Right atrium auricular region (tissue), 2 donors: ENCODE measurements around the gene PLCH2. TPM values are rescaled to one million over a fixed set of nuclear protein-coding genes. Genes with fewer than 3 reads are reported as not detected.

ENCODE experiments used
- DNase-seq: peaks from one replicate; pipeline ENCODE4 v3.0.0-alpha.2; 2019; ENCODE audit warnings: low spot score
- H3K27ac ChIP-seq, 2 donors: fragments of 200-600 bp; sonication (generic); 1 replicate in 1 of 2; 2 replicates in 1 of 2; pipeline ENCODE4 v1.5.1; 2016 to 2019
- H3K27me3 ChIP-seq, 2 donors: fragments of 200-600 bp; sonication (generic); one replicate each; pipeline versions ENCODE4 v1.5.1 to v1.6.0; 2017 to 2019
- H3K36me3 ChIP-seq: fragments of 200-600 bp; sonication (generic); one replicate; pipeline ENCODE4 v1.5.1; 2016
- H3K4me1 ChIP-seq, 2 donors: fragments of 200-600 bp; sonication (generic); one replicate each; pipeline versions ENCODE4 v1.5.1 to v1.6.0; 2017 to 2019
- H3K4me3 ChIP-seq, 2 donors: fragments of 200-600 bp; sonication (generic); 1 replicate in 1 of 2; 2 replicates in 1 of 2; pipeline ENCODE4 v1.5.1; 2017 to 2019; ENCODE audit warnings: mild to moderate bottlenecking in 1 of 2, moderate library complexity in 1 of 2
- H3K9me3 ChIP-seq, 2 donors: fragments of 200-600 bp; sonication (generic); one replicate each; pipeline ENCODE4 v1.5.1; 2019
- CTCF ChIP-seq, 2 donors: fragments of 200-600 bp; sonication (generic); IDR thresholded peaks; one replicate each; pipeline ENCODE4 v1.5.1; 2019; ENCODE audit warnings: antibody characterized with exemption in 2 of 2
- total RNA-seq, 2 donors: library from RNA; depleted of rRNA; stranded (reverse); fragments of >200 nt; gene quantifications; one replicate each; pipeline ENCODE4 v1.1.0, GENCODE V29; 2016

The PLCH2 gene
- total RNA-seq, 2 donors from 2014 or later: 0.12 TPM; not detected in 1

- DNase-seq: no peak
- no peaks in the 10 kb centered on the region for H3K27me3 ChIP-seq
Measured at GRCh38 chr1:2493691-2494322, 17.7 kb downstream of the PLCH2 start.

GRCh38 chr1:2494323-2494693, 18.2 kb downstream of the PLCH2 start:
- no peak for TF ChIP-seq CTCF (IDR thresholded peaks at IDR 0.05)
- Histone ChIP-seq H3K27me3 (no peaks in the 10 kb centered on the region), H3K4me3 (no peak overlapping the region), H3K9me3 (no peaks in the 10 kb centered on the region), H3K27ac (no peak overlapping the region), H3K36me3 (no peaks in the 10 kb centered on the region), H3K4me1 (no peaks in the 10 kb centered on the region)
- DNase-seq: no peak

More at GRCh38 chr1:2493691-2494322, 17.7 kb downstream of the PLCH2 start:
- H3K9me3 ChIP-seq: peaks cover 0 to 2% of the 10 kb centered on the region in 2 donors
- H3K4me1 ChIP-seq: no peaks in the 10 kb centered on the region
- H3K27ac ChIP-seq: no peak overlapping the region
- H3K36me3 ChIP-seq: no peaks in the 10 kb centered on the region
- no peak for TF ChIP-seq CTCF (IDR thresholded peaks at IDR 0.05)
- H3K4me3 ChIP-seq: no peak overlapping the region

GRCh38 chr1:2495026-2495425, 18.9 kb downstream of the PLCH2 start:
- no peak for DNase-seq
- Histone ChIP-seq H3K27ac (no peak overlapping the region), H3K27me3 (no peaks in the 10 kb centered on the region)

GRCh38 chr1:2495546-2495945, 19.5 kb downstream of the PLCH2 start:
- TF ChIP-seq CTCF (IDR thresholded peaks at IDR 0.05): no peak
- Histone ChIP-seq H3K27ac (no peak overlapping the region), H3K36me3 (no peaks in the 10 kb centered on the region), H3K4me3 (no peak overlapping the region), H3K27me3 (no peaks in the 10 kb centered on the region), H3K9me3 (no peaks in the 10 kb centered on the region), H3K4me1 (no peaks in the 10 kb centered on the region)
- DNase-seq: no peak

More at GRCh38 chr1:2495026-2495425, 18.9 kb downstream of the PLCH2 start:
- Histone ChIP-seq H3K9me3 (no peaks in the 10 kb centered on the region), H3K4me1 (no peaks in the 10 kb centered on the region), H3K4me3 (no peak overlapping the region), H3K36me3 (no peaks in the 10 kb centered on the region)
- no peak for TF ChIP-seq CTCF (IDR thresholded peaks at IDR 0.05)

- TF ChIP-seq CTCF (IDR thresholded peaks at IDR 0.05): no peak
- H3K27me3 ChIP-seq: no peaks in the 10 kb centered on the region
Measured at GRCh38 chr1:2496087-2496622, 20.1 kb downstream of the PLCH2 start.

GRCh38 chr1:2496746-2497145, 20.7 kb downstream of the PLCH2 start:
- no peaks in the 10 kb centered on the region for H3K4me1 ChIP-seq
- no peak overlapping the region for H3K4me3 ChIP-seq
- DNase-seq: no peak
- TF ChIP-seq CTCF (IDR thresholded peaks at IDR 0.05): no peak
- H3K27me3 ChIP-seq: no peaks in the 10 kb centered on the region
- H3K9me3 ChIP-seq: no peaks in the 10 kb centered on the region
- no peak overlapping the region for H3K27ac ChIP-seq
- no peaks in the 10 kb centered on the region for H3K36me3 ChIP-seq

More at GRCh38 chr1:2496087-2496622, 20.1 kb downstream of the PLCH2 start:
- no peak for DNase-seq
- Histone ChIP-seq H3K4me1 (no peaks in the 10 kb centered on the region), H3K4me3 (no peak overlapping the region), H3K27ac (no peak overlapping the region), H3K36me3 (no peaks in the 10 kb centered on the region), H3K9me3 (no peaks in the 10 kb centered on the region)
